ENCODE results near the gene TRERF1.

Gene TRERF1

DNA sequence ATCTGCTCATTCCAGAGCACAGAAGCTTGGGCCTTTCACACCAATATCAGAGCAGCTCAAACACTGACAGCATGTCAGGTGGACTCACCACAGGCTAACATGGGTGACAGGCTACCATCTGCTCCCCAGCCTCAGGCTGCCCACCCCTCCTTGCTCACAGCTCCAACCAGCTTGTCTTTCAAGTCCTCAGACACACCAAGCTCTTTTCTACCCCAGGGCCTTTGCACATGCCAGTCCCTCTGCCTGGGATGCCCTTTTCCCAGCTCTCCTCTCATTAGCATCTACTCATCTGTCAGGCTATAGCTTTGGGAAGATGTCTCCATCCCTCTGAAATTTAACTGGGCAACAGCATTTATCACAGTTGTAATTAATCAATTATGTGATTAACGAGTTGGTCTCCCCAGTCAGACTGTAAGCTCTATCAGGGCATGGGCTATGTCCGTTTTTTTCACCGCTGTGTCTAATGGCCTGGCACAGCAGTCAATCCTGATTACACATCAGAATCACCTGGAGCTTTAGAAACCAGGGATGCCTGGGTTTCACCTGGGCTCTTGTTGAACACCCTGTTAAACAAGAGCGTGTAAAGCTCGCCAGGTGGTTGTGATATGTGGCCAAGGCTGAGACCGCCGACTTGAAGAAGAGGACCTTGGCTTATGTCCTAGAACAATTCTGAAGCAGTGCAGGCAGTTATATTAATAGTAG is 145.1 kb downstream of the TRERF1 start:
- FAIRE-seq (no peak), DNase-seq (ENCODE audit: insufficient read length) (no peak)
- TF ChIP-seq TAF1 (IDR thresholded peaks at IDR 0.05; ENCODE audit: borderline replicate concordance, low read depth, low read length) (no peak), POLR2AphosphoS5 (IDR thresholded peaks at IDR 0.05; ENCODE audit: low read depth, low read length) (no peak)

DNA sequence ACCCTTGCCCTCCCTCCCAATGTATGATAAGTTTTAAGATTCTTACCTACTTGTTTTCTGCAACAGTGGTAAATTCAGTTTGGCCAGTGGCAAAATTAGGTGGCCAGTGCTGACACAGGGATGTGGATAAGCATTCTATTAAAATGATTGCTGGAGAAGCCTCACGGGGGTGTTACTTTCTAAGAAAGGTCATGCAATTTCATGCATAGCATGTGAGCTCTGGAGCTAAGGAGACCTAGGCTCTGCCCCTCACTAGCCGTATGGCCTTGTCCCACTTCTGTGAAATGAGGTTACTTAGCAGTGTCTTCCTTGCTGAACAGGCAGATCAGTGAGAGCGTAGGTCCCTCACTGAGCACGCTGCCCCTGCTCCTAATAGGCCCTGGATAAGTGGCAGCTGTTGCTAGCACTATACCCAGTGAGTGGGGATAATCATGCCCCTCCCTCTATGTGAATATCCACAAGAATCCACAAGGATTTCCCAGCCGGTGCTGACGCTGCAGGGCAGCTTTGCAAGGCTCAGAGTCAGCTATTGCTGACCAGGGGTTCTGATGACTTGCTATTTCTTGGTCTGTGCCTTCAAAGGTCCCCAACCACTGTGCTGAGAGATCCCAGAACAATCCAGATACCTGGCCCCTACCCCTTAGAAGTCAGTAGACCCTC is 147.5 kb downstream of the TRERF1 start:
- TF ChIP-seq POLR2AphosphoS5 (IDR thresholded peaks at IDR 0.05; ENCODE audit: low read depth, low read length), result no peak
- TF ChIP-seq TAF1 (IDR thresholded peaks at IDR 0.05; ENCODE audit: borderline replicate concordance, low read depth, low read length), result no peak
- FAIRE-seq (no peak), DNase-seq (ENCODE audit: insufficient read length) (no peak)

DNA sequence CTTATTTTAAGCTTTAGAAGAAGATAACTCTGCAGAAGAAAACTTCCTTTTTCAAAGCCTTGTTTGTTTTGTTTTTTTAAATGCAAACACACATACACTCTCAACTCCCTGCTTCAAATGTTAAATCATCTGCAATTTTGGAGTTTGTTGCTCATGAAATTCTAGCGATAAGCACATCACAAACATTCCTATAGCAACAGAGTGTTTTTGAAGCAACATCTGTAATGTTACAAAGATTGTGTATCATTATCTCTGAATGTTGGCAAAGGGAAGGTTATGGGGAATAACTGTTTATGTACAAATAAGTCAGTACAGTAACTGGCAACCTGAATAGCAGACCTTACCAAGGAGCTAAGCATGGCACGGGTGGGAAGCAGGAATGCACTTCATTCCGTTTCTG is 149.3 kb downstream of the TRERF1 start:
- FAIRE-seq, result peak; percentile 51
- DNase-seq (ENCODE audit: insufficient read length), result no peak
- TF ChIP-seq POLR2A (IDR thresholded peaks at IDR 0.05; ENCODE audit: low read depth, low read length), result no peak
- TF ChIP-seq TAF1 (IDR thresholded peaks at IDR 0.05; ENCODE audit: borderline replicate concordance, low read depth, low read length), result no peak
- no peak for TF ChIP-seq POLR2AphosphoS5 (IDR thresholded peaks at IDR 0.05; ENCODE audit: low read depth, low read length)

DNA sequence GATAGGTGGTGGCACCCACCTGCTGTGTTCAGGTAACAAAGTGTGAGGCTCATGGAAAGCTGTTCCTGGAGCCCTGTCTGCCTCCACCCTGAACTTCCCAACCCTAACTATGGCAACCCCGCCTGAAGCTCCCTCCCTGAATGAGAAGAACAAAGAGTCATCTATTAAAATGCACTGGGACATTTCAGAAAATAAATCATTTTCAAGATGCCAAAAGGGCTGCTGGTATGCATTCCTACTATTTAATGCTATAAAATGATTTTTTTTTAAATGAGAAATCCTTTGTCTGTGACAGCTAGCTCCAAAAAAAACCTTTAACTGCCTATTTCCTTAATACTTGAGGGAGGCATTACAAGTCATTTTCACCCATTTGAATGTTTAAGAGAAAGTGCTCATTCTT is 149.7 kb downstream of the TRERF1 start:
- TF ChIP-seq POLR2A (IDR thresholded peaks at IDR 0.05; ENCODE audit: low read depth, low read length), result no peak
- no peak for TF ChIP-seq POLR2AphosphoS5 (IDR thresholded peaks at IDR 0.05; ENCODE audit: low read depth, low read length)
- TF ChIP-seq TAF1 (IDR thresholded peaks at IDR 0.05; ENCODE audit: borderline replicate concordance, low read depth, low read length), result no peak
- DNase-seq (ENCODE audit: insufficient read length) (no peak), FAIRE-seq (no peak)

DNA sequence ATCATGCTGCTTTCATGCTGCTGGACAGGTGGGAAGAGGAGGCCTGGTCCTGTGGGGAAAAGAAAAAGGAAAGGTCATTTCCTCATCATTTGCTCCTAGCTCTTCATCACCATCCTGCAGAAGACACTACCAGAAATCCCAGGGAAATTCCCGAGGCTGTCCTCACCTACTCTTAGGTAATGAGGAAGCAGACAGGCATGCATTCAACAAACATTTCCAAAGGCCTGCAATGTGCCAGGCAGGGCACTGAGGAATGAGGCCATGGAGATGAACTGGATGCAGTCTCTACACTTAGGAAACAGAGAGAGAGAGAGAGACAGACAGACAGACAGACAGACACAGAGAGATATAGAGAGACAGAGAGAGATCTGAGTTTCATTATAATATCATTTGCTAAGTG is 151.0 kb downstream of the TRERF1 start:
- FAIRE-seq (no peak), DNase-seq (ENCODE audit: insufficient read length) (no peak)

DNA sequence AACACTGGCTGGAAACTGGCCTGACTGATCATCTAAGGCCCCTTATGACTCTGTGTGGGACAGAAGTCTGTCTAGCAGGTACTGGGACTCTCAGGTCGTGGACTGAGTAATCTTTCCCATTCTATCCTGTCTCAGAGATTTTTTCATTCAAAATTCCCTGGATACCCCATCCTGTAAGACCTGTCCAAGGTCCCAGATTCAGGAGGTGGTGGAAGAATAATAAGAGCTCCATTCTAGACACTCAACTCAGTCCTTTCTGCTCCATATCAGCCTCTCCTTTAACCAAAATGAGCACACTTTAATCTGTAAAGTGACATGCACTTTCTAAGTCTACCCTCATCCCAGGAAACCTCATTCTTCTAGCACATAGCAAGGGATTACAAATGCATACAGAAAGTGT is 151.5 kb downstream of the TRERF1 start:
- FAIRE-seq (no peak), DNase-seq (ENCODE audit: insufficient read length) (no peak)
- no peak for TF ChIP-seq TAF1 (IDR thresholded peaks at IDR 0.05; ENCODE audit: borderline replicate concordance, low read depth, low read length)
- TF ChIP-seq POLR2AphosphoS5 (IDR thresholded peaks at IDR 0.05; ENCODE audit: low read depth, low read length), result no peak
- TF ChIP-seq POLR2A (IDR thresholded peaks at IDR 0.05; ENCODE audit: low read depth, low read length), result no peak

More for the DNA sequence above, 151.0 kb downstream of the TRERF1 start:
- no peak for TF ChIP-seq POLR2A (IDR thresholded peaks at IDR 0.05; ENCODE audit: low read depth, low read length)

DNA sequence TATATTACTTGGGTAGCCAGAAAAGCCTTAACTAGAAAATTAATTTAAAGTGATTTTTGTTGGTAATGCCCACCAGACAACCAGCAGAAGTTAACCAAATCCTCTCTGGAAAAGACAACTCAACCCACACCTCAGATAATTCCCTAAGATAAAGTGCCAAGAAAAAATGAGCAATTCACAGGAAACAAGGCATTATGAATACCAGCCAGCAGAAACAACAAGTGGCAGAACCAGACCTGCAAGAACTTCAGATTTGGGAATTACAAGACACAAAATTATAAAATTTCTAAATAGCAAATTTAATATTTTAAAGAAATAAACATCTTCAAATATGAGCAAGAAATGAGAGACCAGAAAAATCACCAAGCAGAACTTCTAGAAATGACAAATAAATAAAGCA is 154.1 kb downstream of the TRERF1 start:
- DNase-seq (ENCODE audit: insufficient read length), result no peak
- no peak for FAIRE-seq
- no peak for TF ChIP-seq POLR2AphosphoS5 (IDR thresholded peaks at IDR 0.05; ENCODE audit: low read depth, low read length)
- TF ChIP-seq TAF1 (IDR thresholded peaks at IDR 0.05; ENCODE audit: borderline replicate concordance, low read depth, low read length), result no peak
- TF ChIP-seq POLR2A (IDR thresholded peaks at IDR 0.05; ENCODE audit: low read depth, low read length), result no peak

DNA sequence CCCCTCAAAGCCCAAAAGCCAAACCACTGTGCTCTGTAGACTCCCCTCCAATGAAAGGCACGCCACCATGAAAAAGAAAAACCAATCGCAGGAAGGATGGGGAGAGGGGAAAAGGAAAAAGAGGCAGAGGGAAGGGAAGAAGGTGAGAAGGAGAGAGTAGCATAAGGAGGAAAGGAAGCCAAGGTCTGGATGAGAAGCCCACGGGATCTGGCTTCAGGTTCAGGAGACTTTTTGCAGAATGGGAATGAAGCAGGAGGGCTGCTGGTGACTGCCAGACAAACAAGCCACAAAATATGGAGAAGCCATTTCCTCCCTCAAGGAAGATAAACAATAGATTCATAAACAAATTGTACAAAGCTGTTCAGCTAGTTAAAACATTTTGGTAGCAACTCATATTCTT is 155.1 kb downstream of the TRERF1 start:
- no peak for TF ChIP-seq TAF1 (IDR thresholded peaks at IDR 0.05; ENCODE audit: borderline replicate concordance, low read depth, low read length)
- TF ChIP-seq POLR2AphosphoS5 (IDR thresholded peaks at IDR 0.05; ENCODE audit: low read depth, low read length), result no peak
- no peak for TF ChIP-seq POLR2A (IDR thresholded peaks at IDR 0.05; ENCODE audit: low read depth, low read length)
- DNase-seq (ENCODE audit: insufficient read length) (no peak), FAIRE-seq (no peak)

DNA sequence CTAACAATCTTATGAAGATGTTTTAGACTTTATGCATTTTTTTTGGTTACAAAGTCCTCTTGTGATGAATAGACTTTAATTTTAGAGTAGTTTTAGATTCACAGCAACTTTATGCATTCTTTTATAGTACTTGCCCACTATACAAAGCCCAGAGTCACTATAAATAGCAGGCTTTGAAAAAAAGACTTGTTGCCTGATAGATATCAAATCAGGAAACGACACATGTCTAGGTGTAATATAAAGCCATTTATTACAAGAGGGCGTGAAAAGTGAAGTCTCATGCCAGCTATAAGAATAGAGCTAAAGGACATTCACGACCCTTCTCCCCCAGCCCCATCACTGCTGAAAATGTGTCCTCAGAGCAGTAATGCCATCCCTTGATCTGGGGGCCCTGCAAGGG is 156.0 kb downstream of the TRERF1 start:
- TF ChIP-seq POLR2A (IDR thresholded peaks at IDR 0.05; ENCODE audit: low read depth, low read length) (no peak), TAF1 (IDR thresholded peaks at IDR 0.05; ENCODE audit: borderline replicate concordance, low read depth, low read length) (no peak), POLR2AphosphoS5 (IDR thresholded peaks at IDR 0.05; ENCODE audit: low read depth, low read length) (no peak)

DNA sequence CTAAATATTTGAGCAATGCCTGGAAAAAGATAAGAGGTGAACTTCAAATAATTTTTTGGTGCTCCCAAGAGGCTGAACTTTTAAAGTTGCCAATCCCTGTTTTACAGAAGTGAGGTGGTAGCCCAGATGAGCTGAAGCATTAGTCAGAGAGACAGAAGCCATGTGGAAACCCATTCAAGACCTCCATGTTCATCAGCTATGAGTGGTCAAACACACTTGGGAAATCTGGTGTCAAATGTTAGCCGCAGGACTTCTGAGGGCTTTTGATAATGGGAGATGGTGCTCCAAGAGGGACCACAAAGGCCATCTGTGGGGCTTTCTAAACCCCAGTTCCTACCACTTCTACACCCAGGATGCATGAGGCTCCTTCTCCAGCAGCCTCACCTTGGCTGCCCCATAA is 156.5 kb downstream of the TRERF1 start:
- no peak for FAIRE-seq
- TF ChIP-seq POLR2AphosphoS5 (IDR thresholded peaks at IDR 0.05; ENCODE audit: low read depth, low read length) (no peak), TAF1 (IDR thresholded peaks at IDR 0.05; ENCODE audit: borderline replicate concordance, low read depth, low read length) (no peak), POLR2A (IDR thresholded peaks at IDR 0.05; ENCODE audit: low read depth, low read length) (no peak)
- DNase-seq (ENCODE audit: insufficient read length), result no peak

More for the DNA sequence above, 156.0 kb downstream of the TRERF1 start:
- FAIRE-seq, result no peak
- no peak for DNase-seq (ENCODE audit: insufficient read length)

DNA sequence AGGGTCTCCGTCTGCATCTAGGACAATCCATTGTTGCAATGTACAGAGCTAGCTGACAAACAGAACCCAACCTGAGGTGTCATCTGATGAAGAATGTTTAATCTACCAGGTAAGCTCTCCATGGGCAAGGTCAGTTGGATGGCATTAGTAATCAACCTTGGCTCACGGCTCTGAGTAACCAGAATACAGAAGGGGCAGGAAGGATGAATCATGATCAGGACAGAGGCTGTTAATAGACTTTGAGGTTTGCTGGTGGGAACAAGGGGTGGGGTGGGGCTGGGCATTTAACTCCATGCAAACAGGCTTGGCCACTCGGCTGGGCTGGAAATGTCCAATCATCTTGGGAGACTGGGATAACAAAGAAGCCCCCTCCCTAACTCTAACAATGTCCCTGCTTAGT is 157.0 kb downstream of the TRERF1 start:
- FAIRE-seq (no peak), DNase-seq (ENCODE audit: insufficient read length) (no peak)
- no peak for TF ChIP-seq POLR2A (IDR thresholded peaks at IDR 0.05; ENCODE audit: low read depth, low read length)
- TF ChIP-seq TAF1 (IDR thresholded peaks at IDR 0.05; ENCODE audit: borderline replicate concordance, low read depth, low read length), result no peak
- no peak for TF ChIP-seq POLR2AphosphoS5 (IDR thresholded peaks at IDR 0.05; ENCODE audit: low read depth, low read length)

DNA sequence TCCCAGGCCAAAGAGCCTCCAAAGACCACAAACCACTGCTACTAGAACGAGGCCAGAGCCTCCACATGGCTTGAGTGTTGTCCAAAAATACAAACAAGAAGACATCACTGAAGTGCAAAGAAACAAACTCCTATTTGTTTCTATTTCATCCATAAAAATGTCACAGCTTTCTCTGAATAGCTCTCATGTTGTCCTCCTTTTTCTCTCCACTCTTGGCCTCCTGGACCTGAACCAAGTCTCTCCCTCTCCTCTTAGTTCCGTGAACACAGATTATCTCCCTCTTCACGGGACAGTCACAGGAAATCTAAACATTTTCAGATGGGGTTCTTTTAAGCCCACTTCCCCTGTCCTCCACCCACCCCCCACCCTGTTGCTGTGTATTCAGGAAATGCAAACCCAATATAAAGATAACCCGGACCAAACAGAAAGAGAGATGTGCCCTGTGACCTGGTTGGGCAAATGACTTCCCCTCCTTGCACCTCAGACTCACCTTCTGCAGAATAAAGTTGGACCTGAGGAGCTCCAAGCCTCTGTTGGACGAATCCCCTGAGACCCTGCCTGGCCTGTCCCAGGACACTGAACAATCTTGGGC is 158.2 kb downstream of the TRERF1 start:
- DNase-seq (ENCODE audit: insufficient read length) (no peak), FAIRE-seq (no peak)
- no peak for TF ChIP-seq TAF1 (IDR thresholded peaks at IDR 0.05; ENCODE audit: borderline replicate concordance, low read depth, low read length)
- TF ChIP-seq POLR2AphosphoS5 (IDR thresholded peaks at IDR 0.05; ENCODE audit: low read depth, low read length), result no peak
- TF ChIP-seq POLR2A (IDR thresholded peaks at IDR 0.05; ENCODE audit: low read depth, low read length), result no peak
